ENCODE results near the gene STXBP4.
"Not testable (repeated sequence)": the region's sequence is repeated elsewhere in the genome, so short reads cannot be mapped to it uniquely, and the experiment has no call there.

STXBP4 gene

DNA sequence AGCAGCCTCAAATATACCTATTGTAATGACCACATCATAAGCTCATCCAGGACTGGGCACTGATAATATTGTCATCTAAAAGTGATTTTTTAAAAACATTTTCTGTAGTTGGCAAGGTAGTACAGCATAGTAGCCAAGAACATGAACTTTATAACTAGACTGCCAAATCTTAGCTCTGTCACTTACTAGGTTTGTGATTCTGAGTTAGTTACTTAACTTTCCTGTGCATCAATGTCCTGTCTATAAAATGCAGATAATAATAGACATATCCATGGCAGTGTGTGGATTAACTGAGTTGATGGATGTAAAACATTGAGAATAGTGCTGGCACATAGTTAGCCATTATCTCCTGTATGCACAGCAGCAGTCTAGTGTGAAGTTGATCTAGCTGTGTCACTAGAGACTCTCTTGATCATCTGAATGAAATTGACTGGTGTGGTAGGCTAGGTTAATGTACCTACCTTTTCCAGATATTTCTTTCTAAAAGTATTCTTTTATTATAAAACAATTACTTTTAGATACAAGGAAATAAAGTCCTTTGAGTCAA is 101.5 kb downstream of the STXBP4 start:
- Histone ChIP-seq H3K4me1 (ENCODE audit: control insufficient read depth, insufficient read depth, low read length, poor library complexity, severe bottlenecking) (no peaks in the 10 kb centered on the region), H3K36me3 (ENCODE audit: control insufficient read depth, insufficient read depth, low read length) (no peaks in the 10 kb centered on the region)

DNA sequence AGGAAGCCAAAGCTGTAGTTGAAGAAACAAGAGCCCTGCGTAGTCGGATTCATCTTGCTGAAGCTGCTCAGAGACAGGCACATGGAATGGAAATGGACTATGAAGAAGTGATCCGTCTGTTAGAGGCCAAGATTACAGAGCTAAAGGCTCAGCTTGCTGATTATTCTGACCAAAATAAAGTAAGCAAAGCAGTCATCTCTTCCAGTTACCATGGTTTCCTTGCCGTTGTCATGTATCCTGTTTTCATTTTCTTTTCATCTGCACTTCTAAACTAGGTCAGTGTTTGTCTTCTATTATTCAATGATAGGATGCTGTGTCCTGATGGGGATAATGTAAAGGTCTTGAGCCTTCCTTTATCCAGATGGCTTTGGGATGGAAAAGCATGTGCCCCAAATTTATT is 104.3 kb downstream of the STXBP4 start:
- no peaks in the 10 kb centered on the region for H3K4me1 ChIP-seq (ENCODE audit: control insufficient read depth, insufficient read depth, low read length, poor library complexity, severe bottlenecking)
- H3K4me3 ChIP-seq (ENCODE audit: extremely low read depth, insufficient read depth, low read length, poor library complexity, severe bottlenecking): no peak overlapping the region
- H3K36me3 ChIP-seq (ENCODE audit: control insufficient read depth, insufficient read depth, low read length): no peaks in the 10 kb centered on the region
- H3K9me3 ChIP-seq (ENCODE audit: control insufficient read depth, low read length): no peaks in the 10 kb centered on the region
- no peak overlapping the region for H3K27ac ChIP-seq (ENCODE audit: low read depth, low read length, severe bottlenecking)
- WGBS, 2 experiments (ENCODE audit: insufficient coverage in 2 of 2): 93 to 100% methylated on average over 3 of the region's 4 CpGs

More for the DNA sequence above, 101.5 kb downstream of the STXBP4 start:
- Histone ChIP-seq H3K4me3 (ENCODE audit: extremely low read depth, insufficient read depth, low read length, poor library complexity, severe bottlenecking) (no peak overlapping the region), H3K9me3 (ENCODE audit: control insufficient read depth, low read length) (no peaks in the 10 kb centered on the region), H3K27ac (ENCODE audit: low read depth, low read length, severe bottlenecking) (no peak overlapping the region)

DNA sequence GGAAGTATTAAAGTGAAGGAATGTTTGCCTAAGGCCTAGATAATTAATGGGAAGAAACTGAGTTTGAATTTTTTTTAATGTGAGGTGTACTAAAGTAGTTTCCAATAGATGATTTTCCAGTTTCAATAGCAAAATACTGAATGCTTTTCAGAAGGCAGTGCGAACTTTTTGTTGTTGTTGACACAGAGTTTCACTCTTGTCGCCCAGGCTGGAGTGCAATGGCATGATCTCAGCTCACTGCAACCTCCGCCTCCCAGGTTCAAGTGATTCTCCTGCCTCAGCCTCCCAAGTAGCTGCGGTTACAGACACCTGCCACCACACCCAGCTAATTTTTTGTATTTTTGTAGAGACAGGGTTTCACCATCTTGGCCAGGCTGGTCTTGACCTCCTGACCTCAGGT is 104.9 kb downstream of the STXBP4 start:
- not testable (repeated sequence) for H3K4me3 ChIP-seq (ENCODE audit: extremely low read depth, insufficient read depth, low read length, poor library complexity, severe bottlenecking); H3K9me3 ChIP-seq (ENCODE audit: control insufficient read depth, low read length); H3K36me3 ChIP-seq (ENCODE audit: control insufficient read depth, insufficient read depth, low read length); H3K4me1 ChIP-seq (ENCODE audit: control insufficient read depth, insufficient read depth, low read length, poor library complexity, severe bottlenecking); H3K27ac ChIP-seq (ENCODE audit: low read depth, low read length, severe bottlenecking)
- WGBS, 2 experiments (ENCODE audit: insufficient coverage in 2 of 2): 100% methylated on average over 4 of the region's 4 CpGs; no CpG with 5 or more reads in 1 of the 2 experiments

DNA sequence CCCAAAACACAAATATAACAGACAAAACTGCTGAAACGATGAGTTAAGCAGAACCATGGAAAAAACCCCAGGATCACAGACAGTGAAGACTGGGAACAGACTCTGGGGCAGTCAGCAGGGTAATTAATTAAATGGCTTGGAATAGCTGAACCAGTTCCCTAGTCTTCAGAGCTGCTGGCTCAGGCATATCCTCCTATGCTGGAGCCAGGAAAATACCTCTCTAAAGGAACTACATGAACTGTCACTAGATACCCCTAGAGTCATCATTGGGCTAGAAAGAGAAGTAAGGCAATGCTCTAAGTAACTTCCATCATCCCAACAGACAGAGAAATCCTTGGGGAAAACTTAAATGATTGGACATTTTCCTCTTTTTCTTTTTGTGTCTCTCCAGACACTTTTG is 113.0 kb downstream of the STXBP4 start:
- WGBS, 2 experiments (ENCODE audit: insufficient coverage in 2 of 2): 100% methylated on average over 1 of the region's 1 CpG; no CpG with 5 or more reads in 1 of the 2 experiments
- Histone ChIP-seq H3K4me3 (ENCODE audit: extremely low read depth, insufficient read depth, low read length, poor library complexity, severe bottlenecking) (no peak overlapping the region), H3K36me3 (ENCODE audit: control insufficient read depth, insufficient read depth, low read length) (no peaks in the 10 kb centered on the region), H3K27ac (ENCODE audit: low read depth, low read length, severe bottlenecking) (no peak overlapping the region), H3K9me3 (ENCODE audit: control insufficient read depth, low read length) (no peaks in the 10 kb centered on the region), H3K4me1 (ENCODE audit: control insufficient read depth, insufficient read depth, low read length, poor library complexity, severe bottlenecking) (no peaks in the 10 kb centered on the region)

DNA sequence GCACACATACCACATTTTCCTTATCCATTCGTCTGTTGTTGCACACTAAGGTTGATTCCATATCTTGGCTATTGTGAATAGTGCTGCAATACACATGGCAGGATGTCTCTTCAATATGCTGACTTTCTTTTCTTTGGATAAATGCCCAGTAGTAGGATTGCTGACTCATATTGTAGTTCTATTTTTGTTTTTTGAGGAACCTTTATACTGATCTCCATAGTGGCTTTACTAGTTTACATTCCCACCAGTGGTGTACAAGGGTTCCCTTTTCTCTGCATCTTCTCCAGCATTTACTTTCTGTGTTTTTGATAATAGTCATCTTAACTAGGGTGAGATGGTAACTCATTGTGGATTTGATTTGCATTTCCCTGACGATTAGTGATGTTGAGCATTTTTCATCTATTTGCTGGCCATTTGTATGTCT is 118.1 kb downstream of the STXBP4 start:
- Histone ChIP-seq H3K4me1 (ENCODE audit: control insufficient read depth, insufficient read depth, low read length, poor library complexity, severe bottlenecking) (no peaks in the 10 kb centered on the region), H3K9me3 (ENCODE audit: control insufficient read depth, low read length) (no peaks in the 10 kb centered on the region), H3K27ac (ENCODE audit: low read depth, low read length, severe bottlenecking) (no peak overlapping the region), H3K4me3 (ENCODE audit: extremely low read depth, insufficient read depth, low read length, poor library complexity, severe bottlenecking) (no peak overlapping the region), H3K36me3 (ENCODE audit: control insufficient read depth, insufficient read depth, low read length) (no peaks in the 10 kb centered on the region)
- WGBS, 2 experiments (ENCODE audit: insufficient coverage in 2 of 2): 80 to 100% methylated on average over 1 of the region's 2 CpGs

DNA sequence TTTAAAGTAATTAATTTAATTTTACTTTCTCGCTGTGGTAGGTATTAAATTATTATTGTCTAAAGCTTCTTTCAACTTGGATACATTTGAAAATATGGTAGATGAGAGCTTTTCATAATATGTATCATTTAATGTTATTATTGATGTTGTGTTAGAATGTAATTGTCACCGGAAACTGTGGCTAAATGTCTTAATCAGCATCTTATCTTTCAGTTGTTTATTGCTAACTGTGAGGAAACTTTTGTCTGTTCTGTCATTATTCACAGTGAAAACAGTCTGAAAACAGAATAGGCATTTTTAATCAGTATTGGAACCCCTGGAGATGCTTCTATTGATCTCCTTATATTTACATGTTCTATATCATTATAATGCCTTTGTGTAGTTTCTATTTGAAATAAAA is 120.7 kb downstream of the STXBP4 start:
- Histone ChIP-seq H3K27ac (ENCODE audit: low read depth, low read length, severe bottlenecking) (no peak overlapping the region), H3K9me3 (ENCODE audit: control insufficient read depth, low read length) (no peaks in the 10 kb centered on the region), H3K4me3 (ENCODE audit: extremely low read depth, insufficient read depth, low read length, poor library complexity, severe bottlenecking) (no peak overlapping the region), H3K4me1 (ENCODE audit: control insufficient read depth, insufficient read depth, low read length, poor library complexity, severe bottlenecking) (no peaks in the 10 kb centered on the region), H3K36me3 (ENCODE audit: control insufficient read depth, insufficient read depth, low read length) (no peaks in the 10 kb centered on the region)
- no CpG with 5 or more reads among the region's 2 CpGs for WGBS, 2 experiments (ENCODE audit: insufficient coverage in 2 of 2)

DNA sequence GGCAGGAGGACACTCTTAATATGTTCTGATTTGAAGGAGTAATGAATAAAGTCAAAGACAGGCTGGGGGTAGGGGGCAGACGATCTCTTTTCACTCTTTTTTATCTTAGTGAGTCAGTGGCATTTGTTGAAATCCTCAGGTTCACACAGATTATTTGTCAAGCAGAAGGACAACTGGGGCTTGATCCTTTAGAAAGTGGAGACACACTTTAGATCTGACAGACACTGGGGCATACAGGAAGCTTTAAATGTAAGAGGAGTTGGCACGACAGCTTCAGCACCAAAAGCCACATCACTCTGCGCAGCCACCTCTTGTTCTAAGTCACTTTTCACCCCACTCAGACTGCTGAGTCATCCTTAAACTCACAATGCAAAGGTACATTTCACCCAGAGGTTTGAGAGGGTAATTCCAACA is 121.5 kb downstream of the STXBP4 start:
- Histone ChIP-seq H3K27ac (ENCODE audit: low read depth, low read length, severe bottlenecking) (no peak overlapping the region), H3K4me1 (ENCODE audit: control insufficient read depth, insufficient read depth, low read length, poor library complexity, severe bottlenecking) (no peaks in the 10 kb centered on the region), H3K9me3 (ENCODE audit: control insufficient read depth, low read length) (no peaks in the 10 kb centered on the region), H3K36me3 (ENCODE audit: control insufficient read depth, insufficient read depth, low read length) (no peaks in the 10 kb centered on the region), H3K4me3 (ENCODE audit: extremely low read depth, insufficient read depth, low read length, poor library complexity, severe bottlenecking) (no peak overlapping the region)
- 60 to 73% methylated on average over 1 to 2 of the region's 3 CpGs for WGBS, 2 experiments (ENCODE audit: insufficient coverage in 2 of 2)

DNA sequence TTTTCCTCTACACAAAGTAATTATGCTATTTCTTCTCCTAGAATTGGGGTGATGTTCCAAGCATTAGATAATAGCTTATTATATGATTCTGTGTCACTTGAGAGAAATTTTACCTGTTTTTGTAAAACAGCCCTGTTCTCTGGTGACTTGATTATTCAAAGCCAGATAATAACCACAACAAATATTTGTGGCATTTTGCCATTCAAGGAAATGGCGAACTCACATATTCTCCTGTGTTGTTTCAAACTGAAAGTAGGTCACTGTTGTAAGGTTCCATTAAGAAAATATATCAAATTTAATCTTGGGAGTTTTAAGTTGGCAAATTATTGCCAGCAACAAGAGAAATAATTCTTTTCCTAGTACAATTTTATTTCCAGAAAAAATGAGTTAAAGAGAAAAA is 124.8 kb downstream of the STXBP4 start:
- Histone ChIP-seq H3K4me1 (ENCODE audit: control insufficient read depth, insufficient read depth, low read length, poor library complexity, severe bottlenecking) (no peaks in the 10 kb centered on the region), H3K9me3 (ENCODE audit: control insufficient read depth, low read length) (no peaks in the 10 kb centered on the region), H3K27ac (ENCODE audit: low read depth, low read length, severe bottlenecking) (no peak overlapping the region), H3K4me3 (ENCODE audit: extremely low read depth, insufficient read depth, low read length, poor library complexity, severe bottlenecking) (no peak overlapping the region), H3K36me3 (ENCODE audit: control insufficient read depth, insufficient read depth, low read length) (no peaks in the 10 kb centered on the region)
- no CpG with 5 or more reads among the region's 1 CpG for WGBS, 2 experiments (ENCODE audit: insufficient coverage in 2 of 2)

DNA sequence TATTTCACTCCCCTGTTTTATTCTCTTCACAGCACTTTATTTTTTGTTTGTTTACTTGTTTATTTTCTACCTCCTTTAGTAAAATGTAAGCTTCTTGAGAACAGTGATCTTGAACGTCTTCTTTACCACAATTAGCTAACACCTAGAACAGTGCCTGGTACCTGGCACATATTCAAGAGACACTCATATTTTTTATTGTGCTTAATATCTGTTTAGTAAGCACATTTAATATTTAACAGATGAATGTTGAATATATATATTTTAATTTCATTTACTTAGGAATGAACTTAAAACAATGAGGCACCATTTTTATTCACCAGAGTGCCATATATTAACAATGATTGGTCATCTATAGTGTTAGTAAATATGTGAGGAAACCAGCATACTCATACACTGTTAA is 130.2 kb downstream of the STXBP4 start:
- H3K9me3 ChIP-seq (ENCODE audit: control insufficient read depth, low read length): no peaks in the 10 kb centered on the region
- WGBS, 2 experiments (ENCODE audit: insufficient coverage in 2 of 2): no CpG with 5 or more reads among the region's 1 CpG
- no peaks in the 10 kb centered on the region for H3K36me3 ChIP-seq (ENCODE audit: control insufficient read depth, insufficient read depth, low read length)
- H3K4me1 ChIP-seq (ENCODE audit: control insufficient read depth, insufficient read depth, low read length, poor library complexity, severe bottlenecking): no peaks in the 10 kb centered on the region
- H3K4me3 ChIP-seq (ENCODE audit: extremely low read depth, insufficient read depth, low read length, poor library complexity, severe bottlenecking): no peak overlapping the region
- no peak overlapping the region for H3K27ac ChIP-seq (ENCODE audit: low read depth, low read length, severe bottlenecking)

DNA sequence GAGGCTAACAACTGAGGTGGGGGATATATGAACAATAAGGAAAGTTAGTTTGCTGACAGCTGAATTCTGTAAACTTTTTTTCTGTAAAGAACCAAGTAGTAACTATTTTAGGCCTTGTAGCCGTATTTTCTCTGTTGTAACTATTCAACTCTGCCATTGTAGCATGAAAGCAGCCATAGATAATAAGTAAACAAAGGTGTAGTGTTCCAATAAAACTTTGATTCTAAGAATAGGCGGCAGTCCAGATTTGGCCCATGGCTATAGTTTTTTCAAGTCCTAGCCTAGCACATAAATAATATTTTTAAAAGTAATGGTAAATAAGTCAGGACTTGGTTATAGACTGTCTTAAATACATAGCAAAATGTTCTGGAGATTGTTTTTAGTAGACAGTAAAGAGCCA is 142.0 kb downstream of the STXBP4 start:
- Histone ChIP-seq H3K4me1 (ENCODE audit: control insufficient read depth, insufficient read depth, low read length, poor library complexity, severe bottlenecking) (no peaks in the 10 kb centered on the region), H3K36me3 (ENCODE audit: control insufficient read depth, insufficient read depth, low read length) (no peaks in the 10 kb centered on the region), H3K4me3 (ENCODE audit: extremely low read depth, insufficient read depth, low read length, poor library complexity, severe bottlenecking) (no peak overlapping the region), H3K27ac (ENCODE audit: low read depth, low read length, severe bottlenecking) (no peak overlapping the region), H3K9me3 (ENCODE audit: control insufficient read depth, low read length) (no peaks in the 10 kb centered on the region)
- WGBS, 2 experiments (ENCODE audit: insufficient coverage in 2 of 2): no CpG with 5 or more reads among the region's 2 CpGs

DNA sequence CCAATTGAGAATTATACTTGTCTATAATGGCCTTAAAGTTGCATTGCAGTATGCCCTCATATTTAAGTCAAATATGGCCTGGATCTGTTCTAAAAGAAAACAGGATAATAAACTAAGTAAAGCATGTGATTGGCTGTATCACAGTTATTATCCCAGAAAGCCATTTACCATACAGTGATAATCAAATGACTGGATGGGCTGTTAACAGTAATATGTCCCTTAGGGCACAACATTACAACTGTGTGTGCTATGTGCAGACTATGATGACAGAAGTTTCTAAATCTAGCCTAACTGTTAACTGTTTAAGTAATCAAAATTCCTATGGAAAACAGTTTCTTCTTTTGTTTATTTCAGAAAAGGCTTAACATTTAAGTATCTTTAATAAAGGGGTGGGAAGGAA is 145.7 kb downstream of the STXBP4 start:
- H3K4me3 ChIP-seq (ENCODE audit: extremely low read depth, insufficient read depth, low read length, poor library complexity, severe bottlenecking): no peak overlapping the region
- no peak overlapping the region for H3K27ac ChIP-seq (ENCODE audit: low read depth, low read length, severe bottlenecking)
- H3K36me3 ChIP-seq (ENCODE audit: control insufficient read depth, insufficient read depth, low read length): no peaks in the 10 kb centered on the region
- no peaks in the 10 kb centered on the region for H3K9me3 ChIP-seq (ENCODE audit: control insufficient read depth, low read length)
- no peaks in the 10 kb centered on the region for H3K4me1 ChIP-seq (ENCODE audit: control insufficient read depth, insufficient read depth, low read length, poor library complexity, severe bottlenecking)
